ENCODE measurements around the gene MTA1.

Gene MTA1

GRCh38 chr14:105440992-105441391 lies 21.4 kb downstream of the MTA1 start:
- no peak for TF ChIP-seq CTCF (IDR thresholded peaks at IDR 0.05; ENCODE audit: insufficient read depth, missing control alignments)
- DNase-seq (ENCODE audit: insufficient read length, low spot score): no peak
- no peak for FAIRE-seq

GRCh38 chr14:105442125-105442524 lies 22.5 kb downstream of the MTA1 start:
- no peak for DNase-seq (ENCODE audit: insufficient read length, low spot score)
- FAIRE-seq: no peak
- no peak for TF ChIP-seq CTCF (IDR thresholded peaks at IDR 0.05; ENCODE audit: insufficient read depth, missing control alignments)

GRCh38 chr14:105442834-105443233 lies 23.2 kb downstream of the MTA1 start:
- no peak for DNase-seq (ENCODE audit: insufficient read length, low spot score)
- FAIRE-seq: no peak
- no peak for TF ChIP-seq CTCF (IDR thresholded peaks at IDR 0.05; ENCODE audit: insufficient read depth, missing control alignments)

GRCh38 chr14:105444859-105445258 lies 25.2 kb downstream of the MTA1 start:
- TF ChIP-seq CTCF (IDR thresholded peaks at IDR 0.05; ENCODE audit: insufficient read depth, missing control alignments): no peak
- no peak for FAIRE-seq

GRCh38 chr14:105445290-105445689 lies 25.7 kb downstream of the MTA1 start:
- FAIRE-seq: no peak
- no peak for TF ChIP-seq CTCF (IDR thresholded peaks at IDR 0.05; ENCODE audit: insufficient read depth, missing control alignments)

More at GRCh38 chr14:105444859-105445258, 25.2 kb downstream of the MTA1 start:
- DNase-seq (ENCODE audit: insufficient read length, low spot score): no peak

GRCh38 chr14:105445901-105446845 lies 26.5 kb downstream of the MTA1 start:
- no peak for DNase-seq (ENCODE audit: insufficient read length, low spot score)
- TF ChIP-seq CTCF (IDR thresholded peaks at IDR 0.05; ENCODE audit: insufficient read depth, missing control alignments): no peak
- no peak for FAIRE-seq

More at GRCh38 chr14:105445290-105445689, 25.7 kb downstream of the MTA1 start:
- no peak for DNase-seq (ENCODE audit: insufficient read length, low spot score)

- no peak for TF ChIP-seq CTCF (IDR thresholded peaks at IDR 0.05; ENCODE audit: insufficient read depth, missing control alignments)
- DNase-seq (ENCODE audit: insufficient read length, low spot score) (no peak), FAIRE-seq (no peak)
Measured at GRCh38 chr14:105446971-105447370, 27.3 kb downstream of the MTA1 start.
